Posterior cingulate gyrus (tissue), 11 donors: ENCODE measurements around the gene APOBEC3G.

Experiments
- DNase-seq, 10 donors: peaks; one replicate each; pipeline versions ENCODE4 v3.0.0 to v3.0.0-alpha.2; 2020 to 2021; ENCODE audit warnings: mixed read lengths in 3 of 10
- intact Hi-C: fragments of 100-400 bp; cut with DNase I; formaldehyde crosslinking; loops from one replicate; pipeline ENCODE4 v1.15.1; 2023

APOBEC3G gene

GRCh38 chr22:39090426-39091064 lies 13.5 kb downstream of the APOBEC3G start:
- DNase-seq: peak in 2 of 10 donors; percentile 46 to 84
- intact Hi-C loops: no loop called here

- intact Hi-C loops: no loop called here
- DNase-seq: peak in 2 of 10 donors; percentile 42 to 74
Measured at GRCh38 chr22:39091126-39092081, 14.3 kb downstream of the APOBEC3G start.

GRCh38 chr22:39092111-39092862 lies 15.2 kb downstream of the APOBEC3G start:
- peak in 2 of 10 donors; percentile 20 to 53 for DNase-seq
- intact Hi-C loops: no loop called here

- intact Hi-C loops: no loop called here
- DNase-seq: peak in 1 of 10 donors; percentile 41
Measured at GRCh38 chr22:39094717-39095389, 17.8 kb downstream of the APOBEC3G start.

- intact Hi-C loops: no loop called here
- DNase-seq: no peak
Measured at GRCh38 chr22:39095971-39096370, 18.9 kb downstream of the APOBEC3G start.

GRCh38 chr22:39097098-39098020 lies 20.3 kb downstream of the APOBEC3G start, which contains the start of gene APOBEC3H:
Gene APOBEC3H, plus strand, starts transcription at chr22:39097244. Its CDS starts 3,035 bp downstream, at chr22:39100279.
- intact Hi-C loops: no loop called here
- DNase-seq: peak in 1 of 10 donors; percentile 33

- DNase-seq: peak in 1 of 10 donors; percentile 53
- intact Hi-C loops: no loop called here
Measured at GRCh38 chr22:39098026-39098425, 21.0 kb downstream of the APOBEC3G start.

- DNase-seq: peak in 1 of 10 donors; percentile 46
- intact Hi-C loops: no loop called here
Measured at GRCh38 chr22:39098576-39098975, 21.5 kb downstream of the APOBEC3G start.

- intact Hi-C loops: no loop called here
- DNase-seq: peak in 1 of 10 donors; percentile 71
Measured at GRCh38 chr22:39101226-39101625, 24.2 kb downstream of the APOBEC3G start.

- intact Hi-C loops: no loop called here
- no peak for DNase-seq
Measured at GRCh38 chr22:39103431-39103830, 26.4 kb downstream of the APOBEC3G start.

GRCh38 chr22:39106326-39106725 lies 29.3 kb downstream of the APOBEC3G start:
- intact Hi-C loops: no loop called here

GRCh38 chr22:39108487-39108886 lies 31.4 kb downstream of the APOBEC3G start:
- intact Hi-C loops: no loop called here
- DNase-seq: no peak

More at GRCh38 chr22:39106326-39106725, 29.3 kb downstream of the APOBEC3G start:
- no peak for DNase-seq

GRCh38 chr22:39109361-39109760 lies 32.3 kb downstream of the APOBEC3G start:
- DNase-seq: no peak
- intact Hi-C loops: no loop called here

- intact Hi-C loops: no loop called here
- peak in 1 of 10 donors; percentile 14 for DNase-seq
Measured at GRCh38 chr22:39110631-39111561, 33.8 kb downstream of the APOBEC3G start.

GRCh38 chr22:39114112-39114511 lies 37.0 kb downstream of the APOBEC3G start:
- intact Hi-C loops: no loop called here
- DNase-seq: peak in 1 of 10 donors; percentile 21

GRCh38 chr22:39115570-39115969 lies 38.5 kb downstream of the APOBEC3G start:
- DNase-seq: no peak
- intact Hi-C loops: no loop called here

GRCh38 chr22:39115977-39116621 lies 39.0 kb downstream of the APOBEC3G start:
- intact Hi-C loops: no loop called here
- peak in 1 of 10 donors; percentile 16 for DNase-seq
